ENCODE results near the gene PAQR5. TPM values are rescaled to one million over a fixed set of nuclear protein-coding genes. Genes with fewer than 3 reads are reported as not detected.

The PAQR5 gene
- total RNA-seq, 1 donor = 1.1 TPM

DNA sequence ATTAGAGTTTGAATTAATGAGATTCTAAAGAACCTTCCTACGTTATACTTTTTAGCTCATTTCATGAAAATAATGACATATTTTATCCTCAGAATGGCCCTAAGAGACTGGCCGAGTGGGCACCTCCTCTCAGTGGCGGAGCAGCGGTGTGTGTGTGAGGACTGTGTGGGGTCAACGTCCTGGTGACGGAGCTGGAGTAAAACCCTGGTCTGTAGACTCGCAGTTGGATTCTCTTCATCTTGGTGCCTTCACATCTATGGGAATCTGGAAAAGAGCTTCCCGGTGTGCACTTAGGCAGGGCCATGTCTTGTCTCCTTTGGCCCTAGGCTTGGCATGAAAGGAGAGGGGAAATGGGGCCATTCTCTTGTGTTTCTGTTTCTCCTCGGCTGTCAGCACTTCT, 21.4 kb upstream of the PAQR5 start:
- H4K20me1 ChIP-seq (ENCODE audit: insufficient read depth, low read length) = no peaks in the 10 kb centered on the region
- H3K4me3 ChIP-seq (ENCODE audit: insufficient read depth, low read length) = no peak overlapping the region
- no peak overlapping the region for H3K27ac ChIP-seq (ENCODE audit: low read depth, low read length)
- H3K36me3 ChIP-seq (ENCODE audit: insufficient read depth, low read length) = no peaks in the 10 kb centered on the region
- no peak for TF ChIP-seq CTCF (IDR thresholded peaks at IDR 0.05; ENCODE audit: extremely low read depth, low read depth, low read length)
- H3K9me3 ChIP-seq (ENCODE audit: low read depth, low read length) = no peaks in the 10 kb centered on the region
- DNase-seq (ENCODE audit: insufficient read length, low spot score, missing footprints) = no peak
- no peak overlapping the region for H3K4me2 ChIP-seq (ENCODE audit: insufficient read depth, low read length)
- H2AFZ ChIP-seq (ENCODE audit: low read length) = no peak overlapping the region
- H3K4me1 ChIP-seq (ENCODE audit: insufficient read depth, low read length) = no peaks in the 10 kb centered on the region
- no peaks in the 10 kb centered on the region for H3K79me2 ChIP-seq (ENCODE audit: insufficient read depth, low read length)
- H3K27me3 ChIP-seq (ENCODE audit: insufficient read depth, low read length) = peaks cover 8% of the 10 kb centered on the region

GRCh38 chr15:69279636-69280035, 19.1 kb upstream of the PAQR5 start:
- Histone ChIP-seq H3K4me1 (ENCODE audit: insufficient read depth, low read length) (no peaks in the 10 kb centered on the region), H3K4me3 (ENCODE audit: insufficient read depth, low read length) (no peak overlapping the region), H2AFZ (ENCODE audit: low read length) (no peak overlapping the region), H3K27me3 (ENCODE audit: insufficient read depth, low read length) (peaks cover 8% of the 10 kb centered on the region), H3K79me2 (ENCODE audit: insufficient read depth, low read length) (no peaks in the 10 kb centered on the region), H4K20me1 (ENCODE audit: insufficient read depth, low read length) (no peaks in the 10 kb centered on the region), H3K4me2 (ENCODE audit: insufficient read depth, low read length) (no peak overlapping the region), H3K9me3 (ENCODE audit: low read depth, low read length) (no peaks in the 10 kb centered on the region), H3K27ac (ENCODE audit: low read depth, low read length) (no peak overlapping the region), H3K36me3 (ENCODE audit: insufficient read depth, low read length) (no peaks in the 10 kb centered on the region)
- no peak for DNase-seq (ENCODE audit: insufficient read length, low spot score, missing footprints)
- TF ChIP-seq CTCF (IDR thresholded peaks at IDR 0.05; ENCODE audit: extremely low read depth, low read depth, low read length) = no peak

GRCh38 chr15:69280783-69281182, 17.9 kb upstream of the PAQR5 start:
- no peak overlapping the region for H2AFZ ChIP-seq (ENCODE audit: low read length)
- no peak for DNase-seq (ENCODE audit: insufficient read length, low spot score, missing footprints)
- H4K20me1 ChIP-seq (ENCODE audit: insufficient read depth, low read length) = no peaks in the 10 kb centered on the region
- no peaks in the 10 kb centered on the region for H3K36me3 ChIP-seq (ENCODE audit: insufficient read depth, low read length)
- H3K9me3 ChIP-seq (ENCODE audit: low read depth, low read length) = no peaks in the 10 kb centered on the region
- H3K79me2 ChIP-seq (ENCODE audit: insufficient read depth, low read length) = no peaks in the 10 kb centered on the region
- H3K4me2 ChIP-seq (ENCODE audit: insufficient read depth, low read length) = no peak overlapping the region
- no peak overlapping the region for H3K27ac ChIP-seq (ENCODE audit: low read depth, low read length)
- no peaks in the 10 kb centered on the region for H3K4me1 ChIP-seq (ENCODE audit: insufficient read depth, low read length)
- no peak for TF ChIP-seq CTCF (IDR thresholded peaks at IDR 0.05; ENCODE audit: extremely low read depth, low read depth, low read length)
- H3K4me3 ChIP-seq (ENCODE audit: insufficient read depth, low read length) = no peak overlapping the region
- peaks cover 7% of the 10 kb centered on the region for H3K27me3 ChIP-seq (ENCODE audit: insufficient read depth, low read length)

GRCh38 chr15:69282104-69282743, 16.5 kb upstream of the PAQR5 start:
- no peak for DNase-seq (ENCODE audit: insufficient read length, low spot score, missing footprints)
- H4K20me1 ChIP-seq (ENCODE audit: insufficient read depth, low read length) = no peaks in the 10 kb centered on the region
- no peak overlapping the region for H3K27ac ChIP-seq (ENCODE audit: low read depth, low read length)
- H3K36me3 ChIP-seq (ENCODE audit: insufficient read depth, low read length) = no peaks in the 10 kb centered on the region
- H3K79me2 ChIP-seq (ENCODE audit: insufficient read depth, low read length) = no peaks in the 10 kb centered on the region
- H3K4me3 ChIP-seq (ENCODE audit: insufficient read depth, low read length) = no peak overlapping the region
- H2AFZ ChIP-seq (ENCODE audit: low read length) = no peak overlapping the region
- no peaks in the 10 kb centered on the region for H3K9me3 ChIP-seq (ENCODE audit: low read depth, low read length)
- no peaks in the 10 kb centered on the region for H3K4me1 ChIP-seq (ENCODE audit: insufficient read depth, low read length)
- H3K27me3 ChIP-seq (ENCODE audit: insufficient read depth, low read length) = peaks cover 2% of the 10 kb centered on the region
- no peak overlapping the region for H3K4me2 ChIP-seq (ENCODE audit: insufficient read depth, low read length)
- TF ChIP-seq CTCF (IDR thresholded peaks at IDR 0.05; ENCODE audit: extremely low read depth, low read depth, low read length) = no peak
